ENCODE measurements around the gene LILRA6.
"Not testable (repeated sequence)": the region's sequence is repeated elsewhere in the genome, so short reads cannot be mapped to it uniquely, and the experiment has no call there.

The LILRA6 gene

GRCh38 chr19:54206030-54206830, 36.4 kb downstream of the LILRA6 start:
- DNase-seq: no peak

GRCh38 chr19:54204767-54205468, 37.7 kb downstream of the LILRA6 start:
- no peak for DNase-seq

GRCh38 chr19:54203151-54203611, 39.4 kb downstream of the LILRA6 start:
- DNase-seq: no peak

GRCh38 chr19:54201980-54202379, 40.6 kb downstream of the LILRA6 start:
- DNase-seq: no peak

- DNase-seq: no peak
Measured at GRCh38 chr19:54201172-54201701, 41.4 kb downstream of the LILRA6 start.

- DNase-seq: no peak
Measured at GRCh38 chr19:54199401-54199800, 43.2 kb downstream of the LILRA6 start.

GRCh38 chr19:54197121-54197520, 45.5 kb downstream of the LILRA6 start:
- no peak for DNase-seq

- DNase-seq: no peak
Measured at GRCh38 chr19:54196536-54196935, 46.1 kb downstream of the LILRA6 start.

GRCh38 chr19:54194463-54194862, 48.1 kb downstream of the LILRA6 start:
- not testable (repeated sequence) for DNase-seq

- no peak for DNase-seq
Measured at GRCh38 chr19:54193011-54193410, 49.6 kb downstream of the LILRA6 start.

- no peak for DNase-seq
Measured at GRCh38 chr19:54191811-54192453, 50.7 kb downstream of the LILRA6 start.

- peak; percentile 91 for DNase-seq
Measured at GRCh38 chr19:54191011-54191810, 51.4 kb downstream of the LILRA6 start, which contains the start of gene TSEN34. Gene TSEN34 (plus strand): TSS chr19:54191308. CDS start chr19:54191365, 57 bp downstream.

- peak; percentile 100 for DNase-seq
Measured at GRCh38 chr19:54190503-54191010, 52.0 kb downstream of the LILRA6 start.

GRCh38 chr19:54189735-54190502, 52.7 kb downstream of the LILRA6 start:
- peak; percentile 100 for DNase-seq

GRCh38 chr19:54189145-54189734, 53.4 kb downstream of the LILRA6 start, which contains the start of gene MBOAT7:
Gene MBOAT7 (minus strand): TSS chr19:54189580. CDS start chr19:54188508, 1,072 bp downstream.
- no peak for DNase-seq

GRCh38 chr19:54188215-54188871, 54.2 kb downstream of the LILRA6 start:
- DNase-seq: peak; percentile 63

- DNase-seq: no peak
Measured at GRCh38 chr19:54186934-54187381, 55.6 kb downstream of the LILRA6 start.

All from CD4-positive, alpha-beta T cell treated with Interleukin-21 for 1 hour (primary cell).